Measurements from ENCODE around the gene ATP6V1G2.

- no peak for TF ChIP-seq CTCF (IDR thresholded peaks at IDR 0.05)
- no peak for TF ChIP-seq EZH2phosphoT487 (IDR thresholded peaks at IDR 0.05)
- TF ChIP-seq EZH2 (IDR thresholded peaks at IDR 0.05): no peak
Measured at GRCh38 chr6:31560697-31561058, 14.3 kb upstream of the ATP6V1G2 start.

Data from neural progenitor cell (in vitro differentiated cells).